HG03095 (cell line): ENCODE data around the gene KRTCAP2.
"Not testable (repeated sequence)": the region's sequence is repeated elsewhere in the genome, so short reads cannot be mapped to it uniquely, and the experiment has no call there.

ENCODE experiments used
- ATAC-seq: cut with Tn5 transposase; IDR thresholded peaks from one replicate; pipeline ENCODE4 v1.9.1; 2021; ENCODE audit warnings: moderate library complexity; ENCODE audit not compliant: unreplicated experiment

The KRTCAP2 gene

DNA sequence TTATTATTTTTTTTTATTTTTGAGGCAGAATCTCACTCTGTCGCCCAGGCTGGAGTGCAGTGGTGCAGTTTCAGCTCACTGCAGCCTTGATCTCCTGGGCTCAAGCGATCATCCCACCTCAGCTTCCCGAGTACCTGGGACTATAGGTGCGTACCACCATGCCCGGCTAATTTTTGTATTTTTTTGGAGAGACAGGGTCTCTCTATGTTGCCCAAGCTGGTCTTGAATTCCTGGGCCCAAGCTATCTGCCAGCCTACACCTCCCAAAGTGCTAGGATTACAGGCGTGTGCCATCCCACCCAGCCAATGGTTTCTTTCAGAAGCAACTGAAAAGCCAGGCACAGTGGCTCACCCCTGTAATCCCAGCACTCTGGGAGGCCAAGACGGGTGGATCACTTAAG is 2.3 kb downstream of the KRTCAP2 start:
- ATAC-seq, result no peak

DNA sequence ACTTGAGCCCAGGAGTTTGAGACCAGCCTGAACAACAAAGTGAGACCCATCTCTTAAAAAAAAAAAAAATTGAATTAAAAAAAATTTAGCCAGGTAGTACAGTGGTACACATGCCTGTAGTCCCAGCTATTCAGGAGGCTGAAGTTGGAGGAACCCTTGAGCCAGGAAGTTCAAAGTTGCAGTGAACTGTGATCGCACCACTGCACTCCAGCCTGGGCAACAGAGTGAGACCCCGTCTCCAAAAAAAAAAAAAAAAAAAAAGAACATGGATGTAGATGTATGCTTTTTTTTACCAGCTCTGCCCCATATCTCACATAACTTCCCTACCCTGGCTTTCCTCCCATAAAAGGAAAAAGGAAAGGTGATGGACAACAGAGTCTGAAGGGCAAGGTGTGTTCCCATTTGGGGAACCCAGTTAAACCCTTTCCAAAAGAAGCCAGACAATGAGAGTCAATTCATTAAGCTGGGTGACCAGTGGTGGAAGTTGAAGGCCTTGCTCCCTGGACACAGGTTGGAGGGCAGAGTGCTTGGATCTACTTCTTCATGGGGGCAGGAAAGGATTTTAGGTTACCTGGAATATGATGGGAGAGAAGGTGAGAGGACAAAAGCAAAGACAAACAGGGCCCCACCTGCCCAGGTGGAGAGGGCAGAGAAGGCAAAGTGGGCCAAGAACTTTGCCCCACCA is 2.9 kb downstream of the KRTCAP2 start:
- no peak for ATAC-seq

DNA sequence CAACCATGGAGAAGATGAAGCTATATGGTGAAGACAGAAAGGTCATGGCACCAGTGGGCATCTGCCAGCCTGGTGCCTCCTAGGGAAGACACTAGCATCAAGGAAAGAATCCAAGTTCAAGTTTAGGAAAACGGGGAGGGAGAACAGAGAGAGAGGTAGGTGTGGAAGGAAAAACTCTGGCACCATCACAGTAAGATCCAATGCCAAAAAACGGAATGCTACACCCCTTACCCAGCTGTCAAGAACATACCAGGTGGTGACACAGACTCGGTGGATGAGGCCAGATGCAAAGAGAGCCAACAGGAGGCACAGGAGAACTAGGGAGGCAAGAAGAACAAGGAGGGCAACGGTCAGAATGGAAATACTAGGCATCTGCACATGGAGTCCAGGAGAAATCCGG is 3.6 kb downstream of the KRTCAP2 start:
- ATAC-seq, result no peak

DNA sequence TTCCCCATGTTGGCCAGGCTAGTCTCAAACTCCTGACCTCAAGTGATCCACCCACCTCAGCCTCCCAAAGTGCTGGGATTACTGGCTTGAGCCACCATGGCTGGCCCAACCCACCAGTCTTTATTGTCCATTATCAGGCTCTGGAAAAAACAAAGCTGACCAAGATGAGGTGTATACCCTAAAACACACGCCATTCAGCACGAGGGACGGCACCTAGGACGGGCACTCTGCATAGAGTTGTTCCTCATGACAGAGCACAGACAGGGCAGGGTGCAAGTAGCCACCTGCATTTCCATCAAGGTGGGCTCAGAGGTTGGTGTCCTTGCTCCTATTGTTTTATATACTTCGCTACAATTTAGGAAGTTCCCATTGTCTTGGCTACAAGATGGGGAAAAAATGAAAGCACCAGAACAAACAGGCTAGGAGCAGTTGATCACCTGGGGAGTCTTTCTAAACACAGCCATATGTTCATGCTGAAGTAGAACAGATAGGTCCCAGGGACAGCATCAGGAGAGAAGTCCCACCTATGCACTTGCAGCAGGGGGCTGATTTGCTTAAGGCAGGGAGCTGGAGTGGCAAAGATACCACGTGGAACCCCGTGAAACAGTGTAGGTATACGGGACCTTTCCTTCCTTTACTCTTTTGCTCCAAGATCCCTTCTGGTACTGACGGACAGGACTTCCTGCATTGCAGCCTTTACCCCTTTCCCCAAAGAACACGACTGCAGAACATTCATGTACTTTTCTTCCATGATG is 4.5 kb downstream of the KRTCAP2 start:
- no peak for ATAC-seq

DNA sequence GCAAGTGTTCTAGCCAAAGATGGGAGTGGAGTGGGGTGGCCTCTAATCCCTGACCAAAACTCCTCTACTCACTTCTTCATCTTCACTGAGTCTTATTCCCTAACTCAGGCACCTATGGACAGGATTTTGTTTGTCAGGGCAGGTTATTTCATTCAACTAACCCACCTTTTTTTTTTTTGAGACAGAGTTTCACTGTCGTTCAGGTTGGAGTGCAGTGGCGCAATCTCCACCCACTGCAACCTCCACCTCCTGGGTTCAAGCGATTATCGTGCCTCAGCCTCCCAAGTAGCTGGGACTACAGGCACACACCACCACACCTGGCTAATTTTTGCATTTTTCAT is 5.0 kb downstream of the KRTCAP2 start:
- not testable (repeated sequence) for ATAC-seq

DNA sequence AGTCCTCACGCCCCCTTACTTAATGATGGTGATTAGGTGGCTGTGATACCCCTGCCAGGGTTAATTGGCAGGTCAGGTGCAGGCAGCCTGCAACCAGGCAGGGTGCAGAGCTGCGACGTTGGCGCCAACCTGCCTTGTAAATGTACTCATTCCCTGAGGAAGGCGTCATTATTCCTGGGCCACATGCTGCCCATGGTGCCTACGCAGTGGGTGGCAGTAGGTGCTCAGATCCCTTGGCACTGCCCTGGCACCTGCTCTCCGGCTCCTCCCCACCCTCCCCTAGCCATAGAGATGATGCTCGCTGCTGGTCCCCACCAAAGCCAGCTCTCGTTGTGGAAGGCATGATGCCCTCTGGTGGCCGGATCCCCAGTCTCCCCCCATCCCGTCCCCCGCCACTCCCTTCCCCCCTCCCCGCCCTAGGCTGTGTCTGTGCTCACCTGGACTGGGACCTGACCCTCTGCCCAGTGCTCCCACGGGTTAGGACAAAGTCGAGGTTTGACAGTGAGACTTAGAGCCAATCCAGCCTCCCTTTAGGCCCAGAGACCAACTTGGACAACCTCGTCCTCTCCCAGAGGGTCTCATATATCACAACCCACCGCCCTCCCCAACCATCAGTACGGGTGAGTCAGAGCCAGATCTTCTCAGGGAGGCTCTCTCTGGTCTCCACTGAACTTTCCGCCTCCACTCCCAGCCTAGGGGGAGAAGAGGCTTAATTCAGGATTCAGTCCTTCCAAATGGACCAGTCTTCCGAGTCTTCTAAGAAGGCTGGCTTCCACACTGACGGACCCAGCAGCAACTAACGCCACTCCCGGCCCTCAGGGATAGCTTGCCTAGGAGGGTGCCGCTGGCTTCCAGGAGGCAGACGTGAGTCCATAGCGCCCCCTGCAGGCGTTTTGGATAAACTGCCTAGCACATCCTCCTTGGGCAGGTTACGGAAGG is 5.7 kb downstream of the KRTCAP2 start:
- ATAC-seq, result no peak

- ATAC-seq, result no peak
Measured at GRCh38 chr1:155166471-155167165, 6.5 kb downstream of the KRTCAP2 start.

GRCh38 chr1:155166051-155166470 is 7.0 kb downstream of the KRTCAP2 start:
- ATAC-seq, result no peak

GRCh38 chr1:155164625-155165024 is 8.5 kb downstream of the KRTCAP2 start:
- ATAC-seq, result not testable (repeated sequence)

DNA sequence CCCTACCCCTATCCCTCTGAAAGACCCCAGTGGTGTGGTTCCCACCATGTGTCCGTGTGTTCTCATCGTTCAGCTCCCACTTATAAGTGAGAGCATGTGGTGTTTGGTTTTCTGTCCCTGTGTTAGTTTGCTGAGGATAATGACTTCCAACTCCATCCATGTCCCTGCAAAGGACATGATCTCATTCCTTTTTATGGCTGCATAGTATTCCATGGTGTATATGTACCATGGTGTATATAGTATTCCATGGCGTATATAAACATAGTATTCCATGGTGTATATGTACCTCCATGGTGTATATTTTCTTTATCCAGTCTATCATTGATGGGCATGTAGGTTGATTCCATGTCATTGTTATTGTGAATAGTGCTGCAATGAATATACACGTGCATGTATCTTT is 9.3 kb downstream of the KRTCAP2 start:
- ATAC-seq, result not testable (repeated sequence)

- not testable (repeated sequence) for ATAC-seq
Measured at GRCh38 chr1:155162631-155163030, 10.5 kb downstream of the KRTCAP2 start.

DNA sequence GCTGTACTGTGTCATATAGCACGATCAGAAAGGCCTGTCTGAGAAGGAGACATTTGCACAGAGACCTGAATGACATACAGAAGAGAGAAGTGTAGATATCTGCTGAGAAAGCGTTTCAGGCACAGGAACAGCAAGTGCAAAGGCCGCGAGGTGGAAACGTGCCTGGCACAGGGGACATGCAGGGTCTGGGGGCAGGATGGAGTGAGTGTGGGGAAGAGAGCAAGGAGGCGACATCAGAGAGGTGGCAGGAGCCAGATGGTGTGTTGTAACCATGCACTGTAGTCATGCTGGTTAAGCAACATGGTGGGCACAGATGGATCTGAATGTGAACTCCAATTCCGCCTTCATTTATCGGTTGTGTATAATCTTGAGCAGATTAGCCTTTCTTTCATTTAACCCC is 13.0 kb downstream of the KRTCAP2 start:
- no peak for ATAC-seq

DNA sequence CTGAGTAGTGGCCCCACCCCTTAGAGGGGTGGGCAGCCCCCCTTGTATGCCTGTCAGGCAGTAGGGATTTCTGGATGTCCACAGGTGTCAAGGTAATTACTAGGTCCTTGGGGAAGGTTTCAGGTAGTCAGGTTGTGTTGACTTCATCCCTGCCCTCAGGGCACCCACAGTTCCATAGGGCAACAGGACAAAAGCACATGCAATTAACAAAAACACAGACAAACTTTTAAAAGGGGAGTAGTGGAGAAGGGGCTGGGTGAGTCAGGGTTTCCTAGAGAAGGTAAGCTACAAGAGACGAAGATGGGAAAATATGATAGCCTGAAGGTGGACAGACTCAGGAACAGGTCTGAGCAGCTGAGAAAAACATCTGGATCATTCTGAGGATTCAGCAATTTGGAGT is 14.1 kb downstream of the KRTCAP2 start:
- no peak for ATAC-seq

DNA sequence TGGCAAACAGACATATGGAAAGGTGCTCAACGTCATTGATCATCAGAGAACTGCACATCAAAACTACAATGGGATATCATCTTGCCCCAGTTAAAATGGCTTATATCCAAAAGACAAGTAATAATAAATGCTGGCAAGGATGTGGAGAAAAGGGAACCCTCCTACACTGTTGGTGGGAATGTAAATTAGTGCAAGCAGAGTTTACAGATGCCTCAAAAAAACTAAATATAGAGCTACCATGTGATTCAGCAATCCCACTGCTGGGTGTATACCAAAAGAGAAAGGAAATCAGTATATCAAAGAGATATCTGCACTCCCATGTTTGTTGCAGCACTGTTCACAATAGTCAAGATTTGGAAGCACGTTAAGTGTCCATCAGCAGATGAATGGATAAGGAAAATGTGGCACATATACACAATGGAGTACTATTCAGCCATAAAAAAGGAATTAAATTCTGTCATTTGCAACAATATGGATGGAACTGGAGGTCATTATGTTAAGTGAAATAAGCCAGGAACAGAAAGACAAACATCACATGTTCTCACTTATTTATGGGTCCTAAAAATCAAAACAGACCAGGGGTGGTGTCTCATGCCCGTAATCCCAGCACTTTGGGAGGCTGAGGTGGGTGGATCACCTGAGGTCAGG is 17.0 kb downstream of the KRTCAP2 start:
- not testable (repeated sequence) for ATAC-seq

- no peak for ATAC-seq
Measured at GRCh38 chr1:155145491-155145890, 27.6 kb downstream of the KRTCAP2 start.

DNA sequence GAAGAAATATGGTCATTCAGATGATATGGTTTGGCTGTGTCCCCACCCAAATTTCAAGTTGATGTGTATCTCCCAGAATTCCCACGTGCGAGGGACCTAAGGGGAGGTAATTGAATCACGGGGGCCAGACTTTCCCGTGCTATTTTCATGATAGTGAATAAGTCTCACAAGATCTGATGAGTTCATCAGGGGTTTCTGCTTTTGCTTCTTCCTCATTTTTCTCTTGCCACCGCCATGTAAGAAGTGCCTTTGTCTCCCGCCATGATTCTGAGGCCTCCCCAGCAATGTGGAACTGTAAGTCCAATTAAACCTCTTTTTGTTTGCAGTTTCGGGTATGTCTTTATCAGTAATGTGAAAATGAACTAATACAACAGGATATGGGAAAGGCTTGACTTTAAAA is 31.4 kb downstream of the KRTCAP2 start:
- ATAC-seq, result no peak

DNA sequence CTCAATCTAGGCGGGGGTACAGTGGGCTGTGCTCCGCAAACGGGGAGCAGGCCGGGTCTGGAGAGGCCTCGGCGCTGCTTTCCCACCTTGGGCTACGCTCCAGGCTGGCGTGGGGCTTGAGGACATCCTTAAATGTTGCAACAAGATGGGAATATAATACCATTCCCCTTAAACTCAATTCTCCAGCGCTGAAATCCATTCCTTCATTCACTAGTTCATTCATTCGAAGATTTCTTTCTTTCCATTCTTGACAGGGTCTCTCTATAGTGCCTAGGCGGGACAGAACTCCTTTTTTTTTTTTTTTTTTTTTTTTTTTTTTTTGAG is 32.5 kb downstream of the KRTCAP2 start:
- no peak for ATAC-seq

DNA sequence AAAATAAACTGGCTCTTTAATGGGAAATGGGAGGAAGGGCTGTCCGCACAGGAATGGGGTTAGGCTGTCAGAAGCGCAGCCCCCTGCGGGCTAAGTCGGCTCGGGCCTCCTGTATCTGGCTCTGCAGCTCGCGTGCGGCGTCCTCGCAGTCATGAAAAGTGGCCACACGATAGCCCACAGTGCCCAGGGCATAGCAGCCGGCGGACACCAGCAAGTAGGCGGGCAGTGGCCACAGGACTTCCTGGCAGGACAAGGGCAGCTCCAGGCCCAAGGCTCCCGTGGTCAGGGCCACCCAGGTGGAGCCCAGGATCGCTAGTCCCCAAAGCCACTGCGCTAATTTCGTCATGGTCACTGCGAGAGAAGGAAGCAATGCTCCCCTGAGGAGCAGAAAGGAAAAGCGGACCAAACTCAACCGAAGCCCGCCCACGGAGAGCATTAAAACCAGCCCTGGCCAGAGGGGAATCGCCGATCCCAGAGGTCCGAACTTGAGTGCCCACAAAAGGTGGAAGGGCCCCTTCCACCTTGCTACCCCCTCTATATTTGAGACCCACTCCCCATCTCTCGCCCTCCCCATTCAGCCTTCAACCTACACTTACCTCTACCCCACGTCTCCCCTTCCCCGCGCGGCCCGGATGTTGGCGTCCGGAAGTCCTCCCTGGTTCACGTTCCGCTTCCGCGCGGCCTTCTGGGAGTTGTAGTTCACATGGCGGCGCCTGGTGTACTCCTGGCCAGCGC is 33.0 kb downstream of the KRTCAP2 start, which contains the start of gene DPM3:
DPM3 (minus strand) TSS at position 637 of the 735 bp plus-strand sequence; CDS start at position 346, 291 bp downstream.
- peak; percentile 58 for ATAC-seq

DNA sequence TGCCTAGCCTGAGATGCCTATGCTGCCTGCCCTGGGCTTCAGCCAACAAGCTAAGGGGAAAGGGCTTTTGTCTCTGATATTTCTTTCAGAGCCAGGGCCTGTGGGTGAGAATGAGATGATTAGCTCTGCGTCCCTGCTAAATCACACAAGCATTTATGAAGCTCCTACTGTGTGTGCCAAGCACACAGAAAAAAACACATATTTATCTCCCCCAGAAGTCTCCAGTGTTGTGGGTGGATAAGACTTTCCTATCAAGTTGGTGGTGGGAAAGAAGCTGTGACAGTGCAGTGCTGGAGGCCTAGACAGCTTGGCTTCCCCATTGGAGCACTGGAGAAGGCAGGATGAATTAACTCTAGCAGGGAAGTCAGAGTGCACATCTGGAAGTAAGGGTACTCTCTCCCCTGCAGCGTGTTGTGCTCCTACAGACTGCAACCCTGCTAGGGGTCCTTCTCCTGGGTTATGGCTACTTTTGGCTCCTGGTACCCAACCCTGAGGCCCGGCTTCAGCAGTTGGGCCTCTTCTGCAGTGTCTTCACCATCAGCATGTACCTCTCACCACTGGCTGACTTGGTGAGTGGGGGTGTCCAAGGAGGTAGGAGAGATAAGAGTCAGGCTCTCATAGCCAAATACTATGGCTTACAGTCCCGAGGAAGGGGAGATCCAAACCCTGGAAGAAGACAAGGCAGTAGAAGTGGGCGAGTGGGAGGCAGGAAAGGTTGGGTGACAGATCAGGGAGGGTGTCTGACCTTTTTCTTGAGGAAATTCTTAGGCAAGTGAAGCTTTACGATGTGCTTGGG is 35.8 kb downstream of the KRTCAP2 start:
- ATAC-seq, result no peak
